GM19239 (cell line): ENCODE measurements around the gene TMEM72.

Experiments used
- DNase-seq: peaks from one replicate; pipeline ENCODE4 v3.0.0; 2011; ENCODE audit warnings: low spot score; ENCODE audit not compliant: insufficient read length
- FAIRE-seq: peaks from 2 replicates; lab custom pipeline; 2011; peaks lifted over from hg19 to GRCh38; lab: Jason Lieb, UNC

TMEM72 gene

GRCh38 chr10:44986179-44986578 is 75.0 kb downstream of the TMEM72 start:
- FAIRE-seq: no peak

More at GRCh38 chr10:44986179-44986578, 75.0 kb downstream of the TMEM72 start:
- no peak for DNase-seq
